IMR-90 (cell line): Measurements from ENCODE around the gene LYRM7. TPM values are rescaled to one million over a fixed set of nuclear protein-coding genes. Genes with fewer than 3 reads are reported as not detected.

Experiments
- ATAC-seq: fragments of 200-7000 bp; cut with Tn5 transposase; 2 replicates; pipeline ENCODE4 v1.9.1; 2020; ENCODE audit warnings: low read depth, mild to moderate bottlenecking, moderate library complexity
- BruUV-seq: library from RNA; stranded (reverse); fragments of 400-500 nt; replicated peaks from 2 replicates; lab custom pipeline; 2021; lab: Mats Ljungman, UMichigan
- CTCF ChIA-PET: fragments of 300-600 bp; formaldehyde crosslinking; extraction: SDS; loops from one replicate; lab custom pipeline; 2021; ENCODE audit warnings: antibody characterized with exemption; lab: Yijun Ruan, JAX
- POLR2A ChIA-PET: fragments of 300-600 bp; sonication (Branson Sonifier 250); formaldehyde crosslinking; loops from one replicate; lab custom pipeline; 2022; ENCODE audit warnings: antibody characterized with exemption; ENCODE audit not compliant: unreplicated experiment; lab: Charles Lee
- DNase-seq: peaks from one replicate; pipeline ENCODE4 v3.0.0; 2013
- H2AFZ ChIP-seq: replicated peaks from 2 replicates; pipeline ENCODE3; 2013; ENCODE audit warnings: low read length, mild to moderate bottlenecking; ENCODE audit not compliant: poor library complexity
- H2AK5ac ChIP-seq: 2 replicates; pipeline ENCODE4 v1.6.1; 2013; ENCODE audit warnings: low read depth, low read length, inconsistent platforms
- H2AK9ac ChIP-seq: replicated peaks from 2 replicates; pipeline ENCODE3; 2013; ENCODE audit warnings: mild to moderate bottlenecking, low read depth, low read length, moderate library complexity; ENCODE audit not compliant: poor library complexity
- H2BK120ac ChIP-seq: 2 replicates; pipeline ENCODE4 v1.6.1; 2013; ENCODE audit warnings: low read depth, low read length, inconsistent platforms
- H2BK15ac ChIP-seq: 3 replicates; pipeline ENCODE4 v1.6.1; 2013; ENCODE audit warnings: low read depth, low read length, inconsistent platforms
- H2BK20ac ChIP-seq: 2 replicates; pipeline ENCODE4 v1.6.1; 2013; ENCODE audit warnings: low read depth, mild to moderate bottlenecking, inconsistent platforms, low read length, moderate library complexity
- H2BK5ac ChIP-seq: 2 replicates; pipeline ENCODE4 v1.6.1; 2013; ENCODE audit warnings: mild to moderate bottlenecking, low read depth, low read length, inconsistent platforms; ENCODE audit not compliant: poor library complexity, severe bottlenecking
- H3K14ac ChIP-seq: replicated peaks from 2 replicates; pipeline ENCODE4 v1.6.1; 2013; ENCODE audit warnings: low read depth, low read length, inconsistent platforms
- H3K18ac ChIP-seq: 2 replicates; pipeline ENCODE4 v1.6.1; 2013; ENCODE audit warnings: low read depth, low read length, control low read depth
- H3K23ac ChIP-seq: 2 replicates; pipeline ENCODE4 v1.6.1; 2013; ENCODE audit warnings: low read depth, low read length, inconsistent platforms
- H3K27ac ChIP-seq: 2 replicates; pipeline ENCODE4 v1.5.1; 2013; ENCODE audit warnings: mild to moderate bottlenecking, control low read depth, low read length; ENCODE audit not compliant: insufficient read depth
- H3K27me3 ChIP-seq: 2 replicates; pipeline ENCODE4 v1.6.1; 2013; ENCODE audit warnings: low read length; ENCODE audit not compliant: control insufficient read depth, insufficient read depth
- H3K36me3 ChIP-seq: 2 replicates; pipeline ENCODE4 v1.6.1; 2013; ENCODE audit warnings: low read length, mixed read lengths; ENCODE audit not compliant: control insufficient read depth, insufficient read depth
- H3K4ac ChIP-seq: 2 replicates; pipeline ENCODE4 v1.6.1; 2013; ENCODE audit warnings: low read depth, low read length, inconsistent platforms
- H3K4me1 ChIP-seq: 2 replicates; pipeline ENCODE4 v1.6.1; 2013; ENCODE audit warnings: low read length, mixed read lengths; ENCODE audit not compliant: control insufficient read depth, insufficient read depth
- H3K4me2 ChIP-seq: 2 replicates; pipeline ENCODE4 v1.6.1; 2013; ENCODE audit warnings: low read depth, mild to moderate bottlenecking, control low read depth, low read length, moderate library complexity
- H3K4me3 ChIP-seq: 2 replicates; pipeline ENCODE4 v1.5.1; 2013; ENCODE audit warnings: low read depth, mild to moderate bottlenecking, control low read depth, low read length, moderate library complexity; ENCODE audit not compliant: insufficient read depth
- H3K56ac ChIP-seq: 2 replicates; pipeline ENCODE4 v1.6.1; 2013; ENCODE audit warnings: low read length, inconsistent platforms; ENCODE audit not compliant: insufficient read depth; ENCODE audit errors: extremely low read depth
- H3K79me1 ChIP-seq, 2 experiments: 2 replicates each; pipeline ENCODE4 v1.6.1; 2013; ENCODE audit warnings: low read length in 2 of 2, inconsistent platforms in 1 of 2, low read depth in 1 of 2
- H3K9ac ChIP-seq: 2 replicates; pipeline ENCODE4 v1.6.1; 2013; ENCODE audit warnings: low read depth, low read length, control low read depth
- H3K9me1 ChIP-seq: 2 replicates; pipeline ENCODE4 v1.6.1; 2013; ENCODE audit warnings: low read length, inconsistent platforms; ENCODE audit not compliant: insufficient read depth
- H3K9me3 ChIP-seq: 2 replicates; pipeline ENCODE4 v1.6.1; 2013; ENCODE audit warnings: low read length; ENCODE audit not compliant: control insufficient read depth, insufficient read depth
- H4K20me1 ChIP-seq: 2 replicates; pipeline ENCODE4 v1.6.1; 2013; ENCODE audit warnings: low read length, inconsistent platforms; ENCODE audit not compliant: insufficient read depth
- H4K5ac ChIP-seq: 2 replicates; pipeline ENCODE4 v1.6.1; 2013; ENCODE audit warnings: mild to moderate bottlenecking, low read depth, low read length, control low read depth
- H4K8ac ChIP-seq, 2 experiments: 2 replicates each; pipeline ENCODE4 v1.6.1; 2013; ENCODE audit warnings: low read depth in 2 of 2, low read length in 2 of 2, control low read depth in 1 of 2, inconsistent platforms in 1 of 2
- H4K91ac ChIP-seq: 2 replicates; pipeline ENCODE4 v1.6.1; 2013; ENCODE audit warnings: low read depth, low read length, inconsistent platforms; ENCODE audit not compliant: insufficient read depth
- BHLHE40 ChIP-seq: fragments of 150-350 bp; IDR thresholded peaks from 2 replicates; pipeline ENCODE4 v1.6.1; 2016; ENCODE audit warnings: mild to moderate bottlenecking, low read depth, low read length
- CEBPB ChIP-seq: IDR thresholded peaks from 2 replicates; pipeline ENCODE4 v1.6.1; 2012; ENCODE audit warnings: low read depth, low read length, improper control_type of control experiment
- MAFK ChIP-seq: IDR thresholded peaks from 2 replicates; pipeline ENCODE4 v1.6.1; 2012; ENCODE audit warnings: low read depth, low read length, improper control_type of control experiment
- MAZ ChIP-seq: IDR thresholded peaks from 2 replicates; pipeline ENCODE4 v1.6.1; 2012; ENCODE audit warnings: low read depth, mild to moderate bottlenecking, low read length, improper control_type of control experiment, moderate library complexity, borderline replicate concordance
- RFX5 ChIP-seq: IDR thresholded peaks from 2 replicates; pipeline ENCODE4 v1.8.0; 2012; ENCODE audit warnings: low read depth, mild to moderate bottlenecking, low read length, moderate library complexity
- dilution Hi-C: fragments of 300-500 bp; cut with HindIII; formaldehyde crosslinking; loops from one replicate; pipeline ENCODE4 v1.14.3; 2018; ENCODE audit warnings: low sequenced_read_pairs; ENCODE audit not compliant: unreplicated experiment
- in situ Hi-C: fragments of 300-500 bp; cut with MboI; formaldehyde crosslinking; loops from 3 replicates; pipeline ENCODE4 v1.14.3; 2019; ENCODE audit warnings: low sequenced_read_pairs, inconsistent platforms, mixed read lengths
- intact Hi-C: fragments of 100-400 bp; cut with micrococcal nuclease; formaldehyde crosslinking; loops from 2 replicates; pipeline ENCODE4 v1.10.0; 2022
- polyA plus RNA-seq, 3 experiments: library from polyadenylated mRNA; depleted of rRNA; stranded (reverse); fragments of >200 nt; gene quantifications; 2 replicates each; pipeline ENCODE4 v1.2.3, GENCODE V29; 2012; ENCODE audit warnings: low replicate concordance in 1 of 3
- total RNA-seq: library from RNA; depleted of rRNA; stranded (reverse); fragments of >200 nt; gene quantifications from 2 replicates; pipeline ENCODE4 v1.2.3, GENCODE V29; 2012

Gene LYRM7
- total and polyA plus RNA-seq, 2 of the 4 experiments (the other 2 are of a cell fraction) = 2.5 to 3.4 TPM

GRCh38 chr5:131147258-131147657 lies 23.5 kb upstream of the LYRM7 start:
- Histone ChIP-seq H4K8ac (no peak overlapping the region), H3K4me3 (no peak overlapping the region), H2BK5ac (no peak overlapping the region), H3K4ac (no peak overlapping the region), H3K36me3 (no peaks in the 10 kb centered on the region), H2BK20ac (no peak overlapping the region), H4K20me1 (no peaks in the 10 kb centered on the region), H3K23ac (no peak overlapping the region), H3K27ac (no peak overlapping the region), H3K9me3 (no peaks in the 10 kb centered on the region), H2BK15ac (no peak overlapping the region), H4K91ac (no peak overlapping the region), H3K56ac (no peak overlapping the region), H3K9ac (no peak overlapping the region), H2AK5ac (no peak overlapping the region), H3K4me2 (no peak overlapping the region), H3K79me1 (no peaks in the 10 kb centered on the region), H3K27me3 (no peaks in the 10 kb centered on the region), H3K9me1 (peaks cover 7% of the 10 kb centered on the region; the same call in 1 of the 2 replicates), H2AK9ac (no peak overlapping the region), H3K4me1 (peaks cover 3% of the 10 kb centered on the region; the same call in 1 of the 2 replicates), H3K18ac (no peak overlapping the region), H3K14ac (no peak overlapping the region), H4K5ac (no peak overlapping the region), H2BK120ac (0 out of 2 replicates have a peak overlapping the region, but pooled peaks have one; percentile 4), H2AFZ (no peak overlapping the region)
- ChIA-PET CTCF (interaction anchor here (0.6 kb wide), 1 partner anchor 525 kb away, joined by 3 read pairs; no protein-coding TSS in a partner anchor), POLR2A (interaction anchor here (0.5 to 0.8 kb wide), 2 partner anchors 16 to 26 kb away, joined by 3 read pairs; no protein-coding TSS in a partner anchor)
- peak; percentile 26; the same call in 1 of the 2 replicates for TF ChIP-seq CEBPB
- TF ChIP-seq MAFK = peak; percentile 51
- no peak for TF ChIP-seq MAZ
- TF ChIP-seq BHLHE40 = no peak
- no peak for TF ChIP-seq RFX5
- no TSS peak for BruUV-seq
- DNase-seq (peak; percentile 82), ATAC-seq (peak; percentile 94)
- in situ Hi-C loops = no loop called here
- dilution Hi-C loops = no loop called here
- intact Hi-C loops = no loop called here
